Umbilical cord (tissue), 2 donors: Measurements from ENCODE around the gene FBXO30. TPM values are rescaled to one million over a fixed set of nuclear protein-coding genes. Genes with fewer than 3 reads are reported as not detected.

Experiments
- DNase-seq: peaks from one replicate; pipeline ENCODE4 v3.0.0-alpha.2; 2015; ENCODE audit warnings: low spot score
- total RNA-seq: library from RNA; depleted of rRNA; stranded (reverse); fragments of >200 nt; gene quantifications from one replicate; pipeline ENCODE4 v1.2.3, GENCODE V29; 2014; ENCODE audit warnings: low replicate concordance; ENCODE audit not compliant: insufficient read depth

The FBXO30 gene
- total RNA-seq: 28.4 TPM

DNA sequence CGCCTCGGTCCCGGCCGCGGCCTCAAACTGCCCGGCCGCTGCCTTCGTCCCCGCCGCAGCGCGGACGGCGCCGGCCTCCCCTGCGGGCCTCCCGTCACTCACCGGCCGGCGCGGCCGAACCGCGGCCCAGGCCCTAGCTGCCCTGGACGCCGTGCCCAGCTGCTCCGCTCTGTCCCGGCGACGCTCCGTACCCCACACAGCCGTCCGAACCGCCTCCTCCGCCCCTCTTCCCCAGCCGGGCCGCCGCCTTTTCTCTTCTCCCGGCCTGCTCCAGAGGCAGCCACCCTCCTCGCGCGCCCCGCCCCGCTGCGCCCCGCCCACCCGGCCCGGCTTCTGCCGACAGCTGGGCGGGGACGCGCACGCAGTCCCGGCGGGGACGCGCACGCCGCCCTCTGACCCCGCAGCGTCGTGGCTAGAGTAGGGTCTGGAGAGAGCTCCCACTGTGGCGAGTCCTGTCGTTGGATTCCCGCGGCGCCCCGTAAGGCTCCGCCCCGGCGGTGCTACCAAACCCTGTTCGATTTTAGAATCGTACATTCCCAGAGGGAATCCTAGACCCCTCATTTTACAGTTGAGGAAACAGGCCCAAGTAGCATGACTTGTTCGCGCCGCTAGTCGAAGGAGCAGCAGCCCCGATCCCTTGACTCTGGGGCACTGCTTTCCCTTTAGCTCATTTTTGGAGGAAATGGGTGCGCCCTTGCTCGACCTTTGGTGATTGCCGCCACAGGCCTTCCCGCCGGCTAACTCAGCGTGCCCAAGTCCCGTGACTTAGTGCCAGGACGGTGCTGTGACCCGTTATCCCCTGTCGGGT lies at the start of gene FBXO30:
FBXO30 (minus strand) TSS at position 295 of the 808 bp plus-strand sequence. CDS start 8,390 bp downstream, outside the sequence.
- peak; percentile 95 for DNase-seq

GRCh38 chr6:145863988-145864616 lies 49.5 kb upstream of the FBXO30 start:
- DNase-seq: no peak

DNA sequence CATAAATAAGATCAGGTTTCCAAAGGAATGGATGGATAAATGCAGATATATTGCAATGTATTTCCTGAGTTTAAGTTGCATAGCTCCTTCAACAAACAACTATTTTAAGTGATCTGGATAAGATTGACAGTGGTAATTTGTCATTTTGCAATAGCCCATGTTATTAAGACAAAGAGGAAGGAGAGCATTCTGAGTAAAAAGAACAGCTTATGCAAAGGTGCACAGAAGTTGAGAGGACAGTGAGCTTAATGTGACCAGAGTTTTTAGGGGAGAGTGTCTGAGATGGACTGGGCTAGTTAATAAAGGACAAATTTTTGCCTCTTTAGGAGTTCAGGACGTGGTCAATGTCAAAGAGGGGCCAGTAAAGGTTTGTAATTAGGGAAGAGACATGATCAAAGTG lies 48.8 kb upstream of the FBXO30 start:
- no peak for DNase-seq

GRCh38 chr6:145860562-145860961 lies 46.0 kb upstream of the FBXO30 start:
- no peak for DNase-seq

- DNase-seq: no peak
Observed at GRCh38 chr6:145850671-145851070, 36.1 kb upstream of the FBXO30 start.

DNA sequence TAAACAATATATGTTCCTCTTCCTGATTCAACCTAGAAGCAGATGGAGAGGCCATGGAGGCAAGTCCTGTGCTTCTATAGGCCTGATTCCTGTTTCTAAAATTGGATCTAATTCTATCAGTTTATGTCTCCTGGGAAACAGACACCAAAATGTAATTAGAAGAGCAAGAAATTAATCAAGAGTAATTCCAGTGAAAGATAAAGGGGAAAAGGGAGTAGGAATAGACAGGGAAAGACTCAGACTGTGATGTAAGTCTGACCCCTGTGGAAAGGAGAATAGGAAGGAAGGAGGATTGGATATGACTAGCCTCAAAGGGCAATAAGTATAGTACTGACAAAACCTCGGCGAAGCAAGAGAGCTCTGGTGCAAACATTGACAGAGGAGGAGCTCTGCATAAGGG lies 33.9 kb upstream of the FBXO30 start:
- no peak for DNase-seq

- DNase-seq: no peak
Observed at GRCh38 chr6:145845557-145845956, 31.0 kb upstream of the FBXO30 start.

DNA sequence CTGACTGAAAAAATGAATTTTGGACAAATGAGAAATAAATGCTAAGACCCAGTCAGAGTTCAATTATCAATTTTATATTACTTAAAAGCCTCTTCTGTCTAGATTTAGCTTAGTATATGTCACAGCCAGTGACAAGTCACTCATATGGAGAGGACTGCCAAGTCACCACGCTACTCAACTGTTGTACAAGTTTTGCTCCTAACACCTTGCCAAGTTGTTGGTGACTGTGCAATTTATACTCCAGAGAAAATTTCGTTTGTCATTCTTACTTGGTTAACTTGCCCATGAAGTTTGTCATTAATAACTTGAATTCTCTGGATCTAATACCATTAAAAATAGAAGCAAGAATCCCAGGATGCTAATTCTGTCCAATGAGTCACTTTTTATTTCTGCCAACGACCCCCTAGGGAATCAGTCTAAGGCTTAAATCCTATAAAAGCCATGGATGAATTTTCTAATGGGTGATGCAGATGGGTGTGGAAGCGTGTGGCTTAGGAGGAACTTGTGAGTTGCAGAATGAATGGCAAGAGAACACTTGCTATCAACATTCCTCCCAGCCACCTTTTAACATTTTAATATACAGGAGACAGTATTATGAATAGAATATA lies 30.4 kb upstream of the FBXO30 start:
- DNase-seq: no peak

DNA sequence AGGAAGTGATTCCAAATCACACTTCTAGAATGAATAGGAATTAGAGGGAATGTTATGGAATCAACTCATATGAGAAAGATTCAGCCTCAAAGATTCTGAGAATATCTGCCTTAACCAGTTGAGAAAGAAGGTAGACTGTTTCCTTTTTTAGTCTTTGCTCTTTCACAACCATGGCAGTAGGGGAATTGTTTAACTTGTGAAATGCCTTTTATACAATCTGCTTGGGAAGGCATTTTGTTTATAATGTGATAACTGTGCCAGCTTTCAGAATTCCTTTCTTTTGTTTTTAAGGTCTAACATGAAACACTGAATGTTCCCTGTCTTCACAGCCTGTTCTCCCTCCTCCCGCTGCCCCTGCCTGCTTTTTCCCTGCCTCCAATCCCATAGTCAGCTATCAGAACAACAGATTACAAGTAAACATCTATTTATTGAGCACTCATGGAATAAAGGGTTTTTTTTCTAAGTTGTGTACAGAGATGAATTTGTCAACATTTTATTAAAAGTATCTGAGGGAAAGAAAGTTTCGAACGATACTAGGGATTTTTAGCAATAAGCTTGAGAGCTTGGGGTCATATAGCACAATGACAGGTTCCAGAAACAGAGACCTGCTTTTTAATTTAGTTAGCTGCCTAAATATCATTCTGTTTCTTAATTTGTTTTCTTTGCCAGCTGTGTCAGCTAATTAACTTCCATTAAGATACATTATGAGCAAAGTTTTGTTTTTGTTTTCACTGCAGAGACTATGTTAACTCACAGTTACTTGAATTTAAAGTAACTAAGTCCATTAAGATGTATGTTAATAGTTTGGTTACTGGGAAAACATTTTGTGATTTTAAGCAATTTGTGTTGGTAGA lies 28.3 kb upstream of the FBXO30 start:
- DNase-seq: no peak

- DNase-seq: no peak
Observed at GRCh38 chr6:145841668-145842067, 27.1 kb upstream of the FBXO30 start.

GRCh38 chr6:145839653-145840052 lies 25.1 kb upstream of the FBXO30 start:
- DNase-seq: no peak

GRCh38 chr6:145838305-145838704 lies 23.7 kb upstream of the FBXO30 start:
- no peak for DNase-seq

GRCh38 chr6:145836772-145837171 lies 22.2 kb upstream of the FBXO30 start:
- DNase-seq: no peak

- no peak for DNase-seq
Observed at GRCh38 chr6:145836170-145836569, 21.6 kb upstream of the FBXO30 start.

DNA sequence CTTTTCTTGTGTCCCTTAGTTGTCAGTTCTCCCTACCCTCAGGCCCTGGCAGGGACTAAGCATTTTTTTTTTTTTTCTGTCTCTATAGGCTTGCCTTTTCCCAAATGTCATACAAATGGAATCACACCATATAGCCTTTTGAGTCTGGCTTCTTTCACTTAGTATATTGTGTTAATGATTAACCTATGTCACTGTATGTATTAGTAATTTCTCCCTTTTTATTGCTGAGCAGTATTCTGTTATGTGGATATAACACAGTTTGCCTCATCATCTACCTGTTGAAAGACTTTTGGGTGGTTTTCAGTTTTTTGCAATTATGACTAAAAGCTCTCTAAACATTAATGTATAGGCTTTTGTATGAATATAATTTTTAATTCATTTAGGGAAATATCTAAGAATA lies 16.0 kb upstream of the FBXO30 start:
- no peak for DNase-seq

DNA sequence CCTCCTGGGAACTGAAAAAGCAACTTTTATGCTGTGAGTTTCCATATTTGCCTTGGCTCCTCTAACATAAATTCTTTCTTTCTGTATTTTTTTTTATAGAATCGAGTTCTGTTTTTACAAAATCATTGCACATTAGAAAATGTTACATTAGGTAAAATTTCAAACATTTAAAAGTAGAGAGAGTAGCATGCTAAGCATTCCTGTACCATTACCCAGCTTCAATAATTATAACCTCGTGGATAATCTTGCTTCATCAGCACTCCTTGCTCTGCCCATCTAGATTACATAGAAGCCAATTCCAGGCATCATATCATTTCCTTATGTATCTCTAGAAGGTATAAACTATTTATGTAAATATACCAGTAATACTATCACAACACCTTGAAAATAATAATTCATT lies 15.4 kb upstream of the FBXO30 start:
- DNase-seq: no peak

DNA sequence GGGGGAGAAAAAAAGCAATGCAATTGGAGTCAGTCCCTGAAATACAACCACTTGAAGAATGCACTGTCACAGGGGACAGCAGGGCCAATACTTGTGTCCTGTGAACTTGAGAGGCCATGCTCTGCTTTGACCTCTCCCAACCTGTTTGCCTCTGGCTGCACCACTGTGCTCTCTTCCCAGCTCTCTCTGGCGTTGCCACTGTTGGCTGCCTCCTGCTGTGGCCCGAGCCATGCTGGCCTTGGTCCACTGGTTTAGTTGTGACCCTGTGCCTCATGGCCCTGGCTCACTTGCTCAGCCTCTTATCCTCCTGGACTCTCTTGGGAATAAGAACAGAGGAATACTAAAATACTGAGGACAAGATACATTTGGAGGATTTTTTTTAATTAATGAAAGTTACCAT lies 14.5 kb upstream of the FBXO30 start:
- DNase-seq: no peak

- no peak for DNase-seq
Observed at GRCh38 chr6:145824344-145824743, 9.7 kb upstream of the FBXO30 start.

GRCh38 chr6:145823328-145823944 lies 8.8 kb upstream of the FBXO30 start:
- no peak for DNase-seq

DNA sequence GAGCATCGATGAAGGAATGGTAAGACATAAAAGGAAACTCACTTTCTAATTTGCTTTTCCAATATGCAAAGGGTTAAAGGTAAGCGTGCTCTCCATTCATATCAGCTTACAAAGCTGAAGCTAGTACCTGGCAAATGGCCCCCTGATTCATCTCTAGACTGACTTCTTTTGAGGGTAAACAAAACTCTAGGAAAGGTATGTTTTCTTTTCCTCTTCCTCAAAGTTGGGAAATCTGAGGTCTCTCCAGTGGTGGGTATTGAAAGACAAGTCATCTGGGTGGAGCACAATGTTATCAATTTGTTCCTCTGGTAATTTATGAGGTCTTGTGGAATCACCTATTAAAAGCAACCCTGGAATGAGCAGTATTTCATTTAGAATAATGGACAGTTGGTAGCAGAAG lies 7.9 kb upstream of the FBXO30 start:
- no peak for DNase-seq

DNA sequence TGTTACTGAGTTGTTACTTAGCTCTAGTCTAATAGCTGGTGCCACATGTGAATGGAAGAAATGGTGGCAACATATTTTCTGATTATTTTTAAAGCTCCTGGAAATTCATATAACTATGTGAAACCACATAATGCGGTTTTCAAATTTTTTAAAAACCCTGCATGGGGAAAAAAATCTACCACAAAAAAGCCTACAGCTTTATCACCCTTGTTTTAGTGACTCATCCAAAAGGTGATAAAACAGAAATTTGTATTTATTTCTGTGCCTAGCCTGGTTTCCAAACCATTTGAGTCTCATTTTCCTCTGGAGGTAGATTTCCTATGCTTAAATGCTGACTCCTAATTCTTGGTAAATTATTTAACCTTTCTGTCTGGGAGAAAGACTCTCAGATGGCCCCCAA lies 5.4 kb upstream of the FBXO30 start:
- no peak for DNase-seq
